CD14-positive monocyte (primary cell): ENCODE measurements around the gene SLC1A2. TPM values are rescaled to one million over a fixed set of nuclear protein-coding genes. Genes with fewer than 3 reads are reported as not detected.

Experiments
- DNase-seq, 3 donors: peaks; one replicate each; pipeline ENCODE4 v3.0.0-alpha.2; 2011 to 2022
- H2AFZ ChIP-seq: 2 replicates; pipeline ENCODE4 v1.6.0; 2012; ENCODE audit warnings: mild to moderate bottlenecking, low read depth, low read length, inconsistent platforms; ENCODE audit not compliant: insufficient read depth, poor library complexity, severe bottlenecking
- H3K27ac ChIP-seq, 2 donors: 1 replicate in 1 of 2; 2 replicates in 1 of 2; pipeline ENCODE4 v1.5.1; 2012 to 2013; ENCODE audit warnings: low read length in 2 of 2, control low read depth in 1 of 2, inconsistent platforms in 1 of 2, low read depth in 1 of 2, mild to moderate bottlenecking in 1 of 2
- H3K27me3 ChIP-seq, 2 donors: one replicate each; pipeline versions ENCODE4 v1.6.0 to v1.6.1; 2011 to 2013; ENCODE audit warnings: low read length in 2 of 2; ENCODE audit not compliant: control insufficient read depth in 2 of 2, insufficient read depth in 2 of 2
- H3K36me3 ChIP-seq, 2 donors: replicated peaks in 1 of 2; 1 replicate in 1 of 2; 2 replicates in 1 of 2; pipeline versions ENCODE4 v1.5.1 to v1.6.1; 2012 to 2013; ENCODE audit warnings: low read length in 2 of 2, control low read depth in 1 of 2, inconsistent platforms in 1 of 2, mild to moderate bottlenecking in 1 of 2; ENCODE audit not compliant: insufficient read depth in 2 of 2, control insufficient read depth in 1 of 2
- H3K4me1 ChIP-seq, 2 donors: 1 replicate in 1 of 2; 2 replicates in 1 of 2; pipeline versions ENCODE4 v1.5.1 to v1.6.1; 2012 to 2013; ENCODE audit warnings: low read length in 2 of 2, control low read depth in 1 of 2, inconsistent platforms in 1 of 2, mild to moderate bottlenecking in 1 of 2, moderate library complexity in 1 of 2; ENCODE audit not compliant: insufficient read depth in 2 of 2, control insufficient read depth in 1 of 2
- H3K4me2 ChIP-seq: replicated peaks from 2 replicates; pipeline ENCODE3; 2012; ENCODE audit warnings: low read length, moderate library complexity, mild to moderate bottlenecking; ENCODE audit not compliant: poor library complexity, severe bottlenecking; ENCODE audit errors: extremely low read depth
- H3K4me3 ChIP-seq, 3 experiments: fragments of 200-600 bp in 1 of 3; sonication (generic) in 1 of 3; replicated peaks in 1 of 3; 1 replicate in 2 of 3; 2 replicates in 1 of 3; pipeline ENCODE4 v1.5.1; 2011 to 2013; ENCODE audit warnings: low read length in 3 of 3, mild to moderate bottlenecking in 3 of 3, control low read depth in 2 of 3, low read depth in 2 of 3, inconsistent platforms in 1 of 3, moderate library complexity in 1 of 3
- H3K79me2 ChIP-seq: 2 replicates; pipeline ENCODE4 v1.6.0; 2012; ENCODE audit warnings: mild to moderate bottlenecking, control low read depth, inconsistent platforms, low read length, moderate library complexity; ENCODE audit not compliant: insufficient read depth
- H3K9ac ChIP-seq: 2 replicates; pipeline ENCODE4 v1.6.0; 2017; ENCODE audit warnings: low read length, mild to moderate bottlenecking; ENCODE audit not compliant: insufficient read depth, poor library complexity, severe bottlenecking
- H3K9me3 ChIP-seq, 2 donors: replicated peaks in 1 of 2; 1 replicate in 1 of 2; 2 replicates in 1 of 2; pipeline versions ENCODE4 v1.5.1 to v1.6.1; 2012 to 2013; ENCODE audit warnings: low read length in 2 of 2, control low read depth in 1 of 2; ENCODE audit not compliant: control insufficient read depth in 1 of 2, insufficient read depth in 1 of 2
- H4K20me1 ChIP-seq: 2 replicates; pipeline ENCODE4 v1.6.0; 2012; ENCODE audit warnings: mild to moderate bottlenecking, low read length, control low read depth, moderate library complexity; ENCODE audit not compliant: insufficient read depth
- H3K27ac Mint-ChIP-seq, 7 donors: one replicate each; pipeline ENCODE4 v1.8.0; 2020; ENCODE audit warnings: mild to moderate bottlenecking in 7 of 7, mixed read lengths in 7 of 7, moderate library complexity in 6 of 7, inconsistent platforms in 2 of 7
- H3K27me3 Mint-ChIP-seq, 3 donors: one replicate each; pipeline ENCODE4 v1.8.0; 2021 to 2022; ENCODE audit warnings: low read depth in 3 of 3, mild to moderate bottlenecking in 3 of 3, mixed read lengths in 3 of 3, moderate library complexity in 3 of 3, inconsistent platforms in 1 of 3
- H3K36me3 Mint-ChIP-seq, 2 donors: one replicate each; pipeline ENCODE4 v1.8.0; 2020; ENCODE audit warnings: mixed read lengths in 2 of 2, inconsistent platforms in 1 of 2, mild to moderate bottlenecking in 1 of 2
- H3K4me1 Mint-ChIP-seq: one replicate; pipeline ENCODE4 v1.8.0; 2020; ENCODE audit warnings: mild to moderate bottlenecking, mixed read lengths
- H3K4me3 Mint-ChIP-seq, 2 donors: one replicate each; pipeline ENCODE4 v1.8.0; 2020; ENCODE audit warnings: mild to moderate bottlenecking in 2 of 2, mixed read lengths in 2 of 2, moderate library complexity in 1 of 2
- H3K9me3 Mint-ChIP-seq, 7 donors: one replicate each; pipeline ENCODE4 v1.8.0; 2020 to 2022; ENCODE audit warnings: mixed read lengths in 7 of 7, mild to moderate bottlenecking in 6 of 7, moderate library complexity in 6 of 7, inconsistent platforms in 2 of 7
- CTCF ChIP-seq: fragments of 200-600 bp; IDR thresholded peaks from one replicate; pipeline ENCODE4 v1.8.0; 2022; ENCODE audit warnings: antibody characterized with exemption, mild to moderate bottlenecking
- WGBS: methylation state at CpG from one replicate; pipeline ENCODE4 v1.1.5; 2013; ENCODE audit warnings: missing lambda C conversion rate; ENCODE audit not compliant: insufficient coverage; 5-methylcytosine and 5-hydroxymethylcytosine counted together
- intact Hi-C, 2 donors: fragments of 100-400 bp; cut with micrococcal nuclease; formaldehyde crosslinking; loops; one replicate each; pipeline versions ENCODE4 v1.15.0 to v1.15.1; 2023
- polyA plus RNA-seq, 3 donors: library from polyadenylated mRNA; depleted of rRNA in 1 of 3; unstranded in 2 of 3; stranded (reverse) in 1 of 3; fragments of 300-500 nt in 2 of 3; fragments of >200 nt in 1 of 3; fragmentation: Illumina TruSeq in 2 of 3; gene quantifications; 1 replicate in 2 of 3; 2 replicates in 1 of 3; pipeline ENCODE4 v1.2.3, GENCODE V29; 2012 to 2021

The SLC1A2 gene
- polyA plus RNA-seq, 3 donors, result 0.07 TPM; not detected in 2

GRCh38 chr11:35321111-35321510 is 98.2 kb downstream of the SLC1A2 start:
- no peak overlapping the region for H3K9ac ChIP-seq
- H3K36me3 ChIP-seq, result no peaks in the 10 kb centered on the region
- peaks cover 17 to 18% of the 10 kb centered on the region in 2 donors for H3K4me1 ChIP-seq
- no peak overlapping the region for H2AFZ ChIP-seq
- H3K27ac ChIP-seq, result no peak overlapping the region
- H3K4me3 ChIP-seq, result no peak overlapping the region
- H3K79me2 ChIP-seq, result no peaks in the 10 kb centered on the region
- intact Hi-C loops, result no loop called here
- no peaks in the 10 kb centered on the region for H4K20me1 ChIP-seq
- WGBS, result 100% methylated on average over 1 of the region's 2 CpGs
- Mint-ChIP-seq H3K4me3 (no peak overlapping the region), H3K9me3 (peaks cover 0 to 3% (median 0%) of the 10 kb centered on the region in 7 donors), H3K27me3 (peaks cover 0 to 2% (median 1%) of the 10 kb centered on the region in 3 donors), H3K36me3 (no peaks in the 10 kb centered on the region), H3K27ac (no peak overlapping the region), H3K4me1 (peaks cover 16% of the 10 kb centered on the region)
- H3K9me3 ChIP-seq, result no peaks in the 10 kb centered on the region
- no peaks in the 10 kb centered on the region for H3K27me3 ChIP-seq
- H3K4me2 ChIP-seq, result no peak overlapping the region
- no peak for TF ChIP-seq CTCF
- DNase-seq, result no peak

GRCh38 chr11:35318977-35319925 is 100.1 kb downstream of the SLC1A2 start:
- H3K27me3 Mint-ChIP-seq, result peaks cover 0 to 2% (median 1%) of the 10 kb centered on the region in 3 donors

More at GRCh38 chr11:35318977-35319925, 100.1 kb downstream of the SLC1A2 start:
- intact Hi-C loops, result loop anchor here in 1 of 2 donors (5.0 kb wide), 1 partner anchor 33 kb away; no protein-coding TSS in a partner anchor
- no peaks in the 10 kb centered on the region for H3K36me3 Mint-ChIP-seq
- H3K4me1 ChIP-seq, result peaks cover 19 to 22% of the 10 kb centered on the region in 2 donors
- no peaks in the 10 kb centered on the region for H3K36me3 ChIP-seq
- H4K20me1 ChIP-seq, result no peaks in the 10 kb centered on the region
- no peak overlapping the region for H3K4me2 ChIP-seq
- H3K9me3 Mint-ChIP-seq, result no peaks in the 10 kb centered on the region
- H3K4me1 Mint-ChIP-seq, result peaks cover 16% of the 10 kb centered on the region
- H3K79me2 ChIP-seq, result no peaks in the 10 kb centered on the region
- 0% methylated on average over 1 of the region's 5 CpGs for WGBS
- H2AFZ ChIP-seq, result peak overlapping the region; percentile 7
- no peak for TF ChIP-seq CTCF
- DNase-seq, result peak; percentile 49 to 60 (median 57)
- H3K27ac Mint-ChIP-seq, result peak overlapping the region; percentile 78 to 91 (median 86)
- H3K27ac ChIP-seq, result peak overlapping the region in 1 of 2 donors; percentile 72
- H3K9me3 ChIP-seq, result no peaks in the 10 kb centered on the region
- no peak overlapping the region for H3K4me3 ChIP-seq
- no peaks in the 10 kb centered on the region for H3K27me3 ChIP-seq
- no peak overlapping the region for H3K9ac ChIP-seq
- no peak overlapping the region for H3K4me3 Mint-ChIP-seq
